GM19463 (cell line): ENCODE results near the gene DACT1.

Experiments
- ATAC-seq: cut with Tn5 transposase; IDR thresholded peaks from one replicate; pipeline ENCODE4 v1.9.1; 2021; ENCODE audit warnings: mild to moderate bottlenecking, moderate library complexity; ENCODE audit not compliant: unreplicated experiment

The DACT1 gene

DNA sequence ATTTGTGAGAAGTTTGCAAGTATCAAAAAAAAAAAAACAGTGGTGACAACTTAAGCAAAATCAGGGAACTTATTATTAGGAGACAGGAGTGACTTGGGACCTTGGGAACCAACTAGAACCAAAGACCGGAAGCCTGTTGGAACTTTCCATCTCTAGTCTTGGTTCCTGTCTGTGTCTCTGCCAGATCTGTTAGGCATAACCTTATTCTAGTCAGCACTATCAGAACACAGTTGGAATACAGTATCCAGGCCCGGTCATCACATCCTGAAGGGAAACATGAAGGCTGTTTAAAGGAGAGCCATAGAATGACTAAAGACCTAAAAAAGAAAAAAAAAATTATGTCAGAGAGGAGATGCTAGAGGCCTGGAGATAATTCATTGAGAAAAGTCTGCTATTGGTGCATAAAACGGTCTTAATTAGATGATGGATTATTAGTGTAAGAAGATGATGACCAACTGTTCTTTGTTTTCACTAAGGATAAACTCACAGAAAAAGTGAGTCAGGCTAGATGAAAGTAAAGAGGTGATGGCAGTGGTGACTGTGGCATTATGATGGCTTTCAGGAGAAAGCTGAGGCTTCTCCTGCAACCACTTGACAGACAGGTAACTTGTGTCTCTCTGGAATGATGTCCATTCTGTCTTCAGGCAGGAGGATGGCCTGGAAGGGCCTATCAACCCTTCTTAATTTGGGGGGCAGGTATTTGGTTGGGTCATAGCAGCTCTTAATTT, 28.2 kb downstream of the DACT1 start:
- no peak for ATAC-seq

DNA sequence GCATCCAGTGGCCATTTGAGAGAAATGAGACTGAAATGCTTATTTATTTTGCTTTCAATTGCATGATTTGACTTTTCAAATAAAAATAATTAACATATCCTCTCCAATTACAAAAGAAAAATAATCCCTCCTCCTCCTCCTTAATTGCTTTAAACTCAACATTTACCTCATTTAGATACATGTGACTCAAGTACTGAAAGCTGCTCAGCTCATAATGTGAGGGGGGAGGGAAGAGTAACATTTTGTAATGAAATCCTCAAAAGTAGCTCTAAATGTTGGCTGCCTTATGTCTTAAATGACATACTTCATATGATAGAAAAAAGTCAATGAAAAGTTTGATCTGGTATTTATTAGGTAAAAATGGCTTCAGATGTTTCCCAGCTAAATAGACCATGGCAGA, 29.0 kb downstream of the DACT1 start:
- no peak for ATAC-seq

DNA sequence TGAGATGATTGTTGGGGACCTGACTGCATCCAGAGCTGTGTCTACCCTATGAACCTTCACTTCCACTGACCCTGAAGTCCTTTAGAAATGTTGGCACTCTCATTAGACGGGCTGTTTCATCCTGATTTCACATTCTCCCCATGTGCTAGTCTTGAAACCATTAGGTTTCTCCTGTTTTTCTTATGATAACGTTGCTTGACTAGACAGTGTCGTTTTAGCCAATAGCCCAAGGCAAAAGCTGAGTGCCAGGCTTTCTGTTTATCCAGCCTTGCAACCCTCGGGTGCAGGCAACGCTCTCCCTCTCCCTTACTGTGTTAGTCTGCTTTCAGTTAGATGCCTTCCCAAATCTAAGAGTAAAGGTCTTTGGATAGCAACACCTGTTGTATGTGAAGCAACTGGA, 30.1 kb downstream of the DACT1 start:
- ATAC-seq = no peak

DNA sequence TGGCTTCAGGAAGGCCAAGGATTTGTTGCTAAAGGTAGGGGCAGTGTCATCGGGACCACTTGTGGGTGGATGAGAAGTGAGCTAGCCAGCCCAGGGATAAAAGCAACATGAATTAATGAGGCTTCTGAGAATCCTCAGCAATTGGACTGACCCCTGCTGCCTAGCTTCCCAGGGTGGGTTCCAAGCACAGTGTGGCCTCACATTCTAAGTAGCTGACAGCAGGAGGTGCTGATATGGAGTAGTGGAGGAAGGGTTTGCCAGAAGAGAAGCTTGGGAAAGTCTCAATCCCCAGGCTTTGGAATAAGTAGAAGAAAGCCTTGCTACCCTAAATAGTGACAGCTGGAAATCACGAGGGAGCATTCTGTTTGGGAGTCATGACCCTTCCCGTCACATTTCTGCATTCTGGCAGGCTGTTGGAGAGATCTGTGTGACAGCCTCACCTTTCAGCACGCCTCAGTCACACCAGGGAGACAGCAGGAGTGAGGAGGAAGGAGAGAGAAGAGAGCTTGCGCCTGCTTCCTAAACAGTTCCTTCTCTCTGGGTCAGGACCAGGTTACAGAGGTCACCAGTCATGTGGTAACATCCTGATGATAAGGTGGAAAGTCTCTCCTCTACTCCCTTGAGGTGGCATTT, 31.2 kb downstream of the DACT1 start:
- ATAC-seq = no peak

DNA sequence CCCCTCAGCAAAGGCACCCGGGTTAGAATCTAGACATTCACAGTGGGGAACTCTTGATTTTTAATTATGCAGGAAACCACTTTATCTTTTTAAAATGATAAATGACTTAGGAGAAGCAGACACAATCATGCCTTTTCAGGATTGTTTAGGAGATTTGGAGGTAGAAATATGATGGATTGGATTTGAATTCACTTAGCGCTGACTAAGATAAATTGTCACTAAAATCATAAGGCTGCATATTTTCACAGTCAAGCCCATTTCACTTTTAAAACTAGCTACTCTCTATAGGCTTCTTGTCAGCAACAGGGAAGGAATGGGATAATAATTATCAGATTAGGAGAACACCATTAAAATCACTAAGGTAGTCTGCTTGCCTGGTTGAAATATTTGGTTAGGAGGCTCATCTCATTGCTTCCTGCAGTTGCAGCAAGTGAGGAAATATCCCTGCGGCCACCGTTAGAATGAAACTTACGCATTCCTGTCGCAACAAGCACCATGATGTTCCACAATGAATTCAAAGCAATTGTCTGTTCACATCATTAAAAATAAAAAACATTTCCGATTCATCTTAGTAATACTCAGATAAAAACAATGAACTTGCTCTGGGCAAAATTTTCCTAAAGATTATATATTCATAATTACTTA, 31.9 kb downstream of the DACT1 start:
- no peak for ATAC-seq

DNA sequence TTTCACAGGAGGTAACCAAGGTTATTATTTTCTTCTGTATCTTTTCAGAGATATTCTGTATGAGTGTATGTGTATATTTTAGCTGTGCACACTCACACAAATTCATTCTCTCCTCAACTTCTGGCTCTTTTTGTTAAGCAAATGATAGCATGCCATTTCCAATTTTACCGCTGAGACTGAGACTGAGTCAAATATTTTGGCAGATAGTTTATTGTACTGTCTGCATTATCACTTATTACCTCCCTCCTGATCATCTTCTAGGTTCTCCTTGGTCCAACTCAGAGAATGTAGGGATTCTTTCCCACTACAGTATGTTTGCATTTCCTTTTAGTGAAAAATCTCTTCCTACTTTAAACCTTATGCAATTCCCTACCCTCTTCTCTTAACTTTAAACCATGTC, 33.3 kb downstream of the DACT1 start:
- ATAC-seq = no peak

DNA sequence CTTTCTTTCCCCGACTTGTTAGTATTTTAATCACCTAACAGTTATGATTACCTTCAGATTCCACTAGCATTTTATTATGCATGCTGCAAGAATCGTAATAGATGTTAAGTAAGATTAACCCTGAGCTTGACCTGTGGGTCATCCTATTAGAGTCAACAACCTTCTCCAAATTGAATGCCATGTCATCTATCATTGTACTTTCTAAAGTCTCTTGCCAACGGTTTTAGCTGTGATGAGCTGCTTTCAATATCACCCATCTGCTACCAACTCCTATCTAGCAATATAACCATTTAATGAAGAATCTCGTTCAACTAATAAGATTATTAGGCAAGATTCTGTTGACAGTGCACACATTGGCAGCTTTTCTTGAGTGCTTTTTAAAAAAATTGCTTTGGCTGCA, 33.7 kb downstream of the DACT1 start:
- ATAC-seq = no peak

DNA sequence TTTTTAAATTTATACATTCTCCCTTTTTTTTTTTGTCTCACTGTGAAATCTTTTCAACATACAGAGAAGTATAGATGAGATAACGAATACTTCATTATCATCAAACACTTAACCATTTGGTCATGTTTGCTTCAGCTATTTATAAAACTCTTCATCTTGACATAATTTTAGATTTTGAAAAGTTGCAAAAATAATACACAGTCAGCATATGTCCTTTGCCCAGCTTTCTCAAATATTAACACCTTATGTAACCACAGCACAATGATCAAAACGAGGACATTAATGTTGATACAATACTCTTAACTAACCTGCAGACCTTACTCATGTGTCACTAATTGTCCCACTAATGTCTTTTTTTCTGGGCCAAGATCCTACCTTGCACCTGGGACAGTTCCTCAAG, 36.0 kb downstream of the DACT1 start:
- no peak for ATAC-seq

DNA sequence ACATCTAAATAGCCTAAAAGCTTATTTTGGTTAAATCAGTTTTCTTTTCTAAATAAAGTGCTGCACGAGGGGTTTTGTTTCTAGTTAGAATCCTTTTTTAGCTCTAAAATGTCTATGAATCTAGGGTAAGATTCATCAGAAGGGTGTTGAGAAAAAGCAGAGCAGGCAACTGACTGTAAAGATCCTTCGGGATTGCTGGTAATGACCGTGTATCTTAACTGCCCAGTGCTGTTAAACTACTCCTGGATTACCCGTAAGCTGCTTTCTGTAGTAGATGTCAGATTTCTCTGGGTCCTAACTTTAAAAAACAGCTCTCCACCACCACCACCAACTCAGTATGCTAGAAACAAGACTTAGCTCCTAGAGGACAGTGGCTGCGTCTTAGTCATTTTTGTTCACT, 39.2 kb downstream of the DACT1 start:
- ATAC-seq = no peak

DNA sequence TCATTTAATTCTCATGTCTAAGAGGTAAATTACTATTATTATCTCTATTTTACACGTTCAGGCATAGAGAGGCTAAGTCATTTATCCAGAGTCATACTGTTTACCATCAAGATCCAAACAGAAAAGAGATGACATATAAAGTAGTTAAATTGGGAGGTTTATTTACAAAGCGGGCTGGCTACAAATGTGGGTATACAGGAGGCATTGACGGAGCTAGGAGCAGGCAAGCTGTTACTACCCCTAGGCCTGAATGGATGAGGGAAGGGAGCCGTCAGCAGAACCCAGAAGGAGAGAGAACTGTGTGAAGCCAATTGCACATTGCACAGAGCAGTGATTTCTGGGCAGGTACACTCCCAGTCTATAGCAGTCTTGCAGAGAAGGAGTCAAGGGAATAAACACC, 39.8 kb downstream of the DACT1 start:
- no peak for ATAC-seq

DNA sequence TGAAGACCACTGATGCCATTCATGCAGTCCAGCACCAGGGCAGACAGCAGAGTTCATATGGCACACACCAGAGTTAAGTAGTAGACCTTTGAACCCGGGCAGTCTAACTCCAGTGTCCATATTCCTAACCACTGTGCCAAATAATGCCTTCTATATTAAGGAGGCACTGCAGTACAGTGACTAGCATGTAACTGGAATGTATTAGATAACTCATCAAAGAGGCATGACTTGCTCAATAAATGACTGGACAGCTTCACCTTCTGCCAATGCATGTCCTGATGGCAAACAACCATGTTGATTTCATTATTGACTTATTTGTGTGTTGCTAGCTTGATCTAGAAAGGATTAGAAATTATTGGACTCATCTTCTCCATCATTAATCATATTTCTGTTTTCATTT, 40.2 kb downstream of the DACT1 start:
- ATAC-seq = no peak

DNA sequence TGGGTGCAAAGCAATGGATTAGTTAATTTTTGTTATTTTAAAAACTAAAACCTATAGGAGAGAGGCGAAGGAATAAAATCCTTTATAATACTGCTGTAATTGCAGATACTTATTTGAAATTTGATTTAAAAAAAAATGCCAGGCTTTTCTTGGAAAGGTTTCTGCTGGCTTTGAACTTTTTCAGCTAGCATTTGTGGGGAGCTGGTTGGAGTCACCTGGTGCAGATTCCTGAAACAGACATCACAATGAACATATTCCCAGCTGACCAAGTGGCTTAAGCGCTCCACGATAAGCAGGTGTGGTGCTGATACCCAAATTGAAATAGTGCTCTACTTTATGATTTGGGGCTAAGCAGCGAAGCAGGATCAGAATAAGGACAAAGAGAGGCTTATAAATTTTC, 42.9 kb downstream of the DACT1 start:
- ATAC-seq = no peak

DNA sequence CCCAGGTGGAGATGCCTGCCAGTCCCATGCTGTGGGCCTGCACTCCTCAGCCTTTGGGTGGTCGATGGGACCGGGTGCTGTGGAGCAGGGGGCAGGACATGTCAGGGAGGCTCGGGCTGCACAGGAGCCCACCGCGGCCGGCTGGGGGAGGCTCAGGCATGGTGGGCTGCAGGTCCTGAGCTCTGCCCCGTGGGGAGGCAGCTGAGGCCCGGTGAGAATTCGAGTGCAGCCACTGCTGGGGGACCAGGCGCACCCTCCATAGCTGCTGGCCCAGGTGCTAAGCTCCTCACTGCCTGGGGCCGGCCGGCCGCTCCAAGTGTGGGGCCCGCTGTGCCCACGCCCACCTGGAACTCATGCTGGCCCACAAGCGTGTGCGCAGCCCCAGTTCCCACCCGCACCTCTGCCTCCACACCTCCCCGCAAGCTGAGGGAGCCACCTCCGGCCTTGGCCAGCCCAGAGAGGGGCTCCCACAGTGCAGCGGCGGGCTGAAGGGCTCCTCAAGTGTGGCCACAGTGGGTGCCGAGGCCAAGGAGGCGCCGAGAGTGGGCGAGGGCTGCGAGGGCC, 49.6 kb downstream of the DACT1 start:
- ATAC-seq = no peak

DNA sequence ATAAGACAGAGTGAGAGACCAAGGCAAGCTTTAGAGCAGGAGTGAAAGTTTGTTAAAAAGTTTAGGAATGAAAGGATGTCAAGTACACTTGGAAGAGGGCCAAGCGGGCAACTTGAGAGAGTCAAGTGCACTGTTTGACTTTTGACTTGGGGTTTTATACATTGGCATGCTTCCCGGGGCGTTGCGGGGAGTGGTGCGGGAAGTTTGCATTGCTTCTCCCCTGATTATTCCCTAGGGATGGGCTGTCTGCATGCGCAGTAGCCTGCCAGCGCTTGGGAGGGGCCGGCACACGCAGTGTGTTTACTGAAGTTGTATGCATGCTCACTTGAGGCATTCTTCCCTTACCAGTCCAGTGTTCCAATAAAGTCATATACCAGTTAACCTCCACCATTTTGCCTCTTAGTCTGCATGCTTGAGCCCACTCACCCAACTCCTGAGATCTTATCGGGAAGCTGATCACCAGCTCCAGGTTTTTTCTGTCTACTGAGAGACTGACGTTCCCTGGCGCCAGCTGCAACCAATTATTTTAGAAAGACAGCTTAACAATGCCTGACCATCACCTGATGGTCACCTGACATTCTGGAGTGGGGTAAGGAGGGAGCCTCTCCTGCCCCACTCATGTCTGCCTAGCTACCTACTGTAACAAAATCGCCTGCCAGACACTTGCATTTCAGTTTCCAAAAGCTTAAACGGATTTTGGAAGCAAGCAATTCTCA, 53.2 kb downstream of the DACT1 start:
- no peak for ATAC-seq

DNA sequence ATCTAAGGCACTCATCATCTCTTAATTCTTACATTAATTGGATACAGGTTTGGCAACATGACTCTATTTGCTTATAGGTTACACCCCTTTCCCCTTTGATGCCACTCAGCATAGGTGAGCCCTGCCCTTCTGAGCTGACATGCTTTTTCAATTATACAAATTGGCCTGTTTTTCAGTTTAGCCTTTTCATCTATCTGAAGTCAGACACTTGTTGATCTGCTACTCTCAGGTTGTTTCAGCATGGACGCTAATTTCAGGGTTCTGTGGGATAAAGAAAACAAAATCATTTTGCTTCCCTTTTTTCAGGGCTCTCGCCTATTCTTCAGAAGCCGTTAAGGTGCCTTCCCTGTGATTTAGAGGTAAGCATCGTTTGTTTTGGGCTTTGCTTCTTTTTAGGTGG, 55.3 kb downstream of the DACT1 start:
- no peak for ATAC-seq

DNA sequence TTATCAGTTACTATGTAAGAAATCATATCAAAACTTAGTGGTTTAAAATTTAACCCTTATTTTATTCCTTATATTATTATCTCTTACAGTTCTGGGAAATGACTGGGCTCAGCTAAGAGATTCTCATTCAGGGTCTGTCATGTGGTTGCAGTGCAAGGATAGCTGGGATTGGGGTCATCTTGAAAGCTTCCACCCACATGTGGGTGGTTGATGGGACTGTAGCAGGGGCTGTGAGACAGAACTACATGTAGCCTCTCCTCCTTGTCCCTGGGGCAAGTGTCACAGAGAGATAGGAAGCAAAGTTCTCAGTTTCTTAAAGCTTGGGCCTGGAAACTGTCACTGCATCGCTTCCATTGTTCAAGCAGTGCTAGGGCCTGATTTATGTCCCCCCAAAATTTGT, 57.8 kb downstream of the DACT1 start:
- ATAC-seq = no peak

DNA sequence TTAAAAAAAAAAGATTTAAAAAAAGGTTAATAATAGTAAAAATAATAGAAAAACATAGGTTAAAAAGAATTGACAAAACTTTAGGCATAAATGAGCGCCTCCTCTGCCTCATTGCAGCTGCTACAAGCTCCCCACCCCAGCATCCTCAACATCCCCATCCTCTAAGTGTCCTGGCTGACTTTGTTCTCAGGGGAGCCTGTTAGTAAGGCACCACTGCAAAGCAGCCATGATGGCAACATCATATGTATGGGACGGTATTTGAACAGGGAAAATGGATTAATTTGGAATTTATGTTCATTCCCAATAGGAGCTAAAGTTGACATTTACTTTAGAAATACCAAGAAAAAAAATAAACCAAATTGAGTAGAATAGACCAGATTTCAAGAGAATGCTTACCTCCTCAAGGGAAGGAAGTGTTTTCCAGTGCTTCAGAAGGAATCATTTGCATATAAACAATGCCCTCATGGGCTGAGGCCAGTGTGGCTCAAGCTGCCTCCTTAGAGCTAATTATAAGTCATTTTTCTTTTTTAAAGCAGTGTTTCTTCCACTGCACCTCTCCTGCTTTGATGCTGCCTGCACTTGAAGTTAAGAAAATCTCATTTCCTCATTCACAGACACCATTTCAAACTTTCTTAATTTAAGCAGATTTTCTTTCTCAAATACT, 59.6 kb downstream of the DACT1 start:
- ATAC-seq = no peak
